Activated CD4-positive, alpha-beta T cell treated with anti-CD3 and anti-CD28 coated beads for 24 hours (primary cell): ENCODE data around the gene SPEN.
"Not testable (repeated sequence)": the region's sequence is repeated elsewhere in the genome, so short reads cannot be mapped to it uniquely, and the experiment has no call there.

Experiments
- DNase-seq, 2 donors: peaks; one replicate each; pipeline ENCODE4 v3.0.0-alpha.2; 2020; ENCODE audit warnings: low read depth in 2 of 2

The SPEN gene, protein sequence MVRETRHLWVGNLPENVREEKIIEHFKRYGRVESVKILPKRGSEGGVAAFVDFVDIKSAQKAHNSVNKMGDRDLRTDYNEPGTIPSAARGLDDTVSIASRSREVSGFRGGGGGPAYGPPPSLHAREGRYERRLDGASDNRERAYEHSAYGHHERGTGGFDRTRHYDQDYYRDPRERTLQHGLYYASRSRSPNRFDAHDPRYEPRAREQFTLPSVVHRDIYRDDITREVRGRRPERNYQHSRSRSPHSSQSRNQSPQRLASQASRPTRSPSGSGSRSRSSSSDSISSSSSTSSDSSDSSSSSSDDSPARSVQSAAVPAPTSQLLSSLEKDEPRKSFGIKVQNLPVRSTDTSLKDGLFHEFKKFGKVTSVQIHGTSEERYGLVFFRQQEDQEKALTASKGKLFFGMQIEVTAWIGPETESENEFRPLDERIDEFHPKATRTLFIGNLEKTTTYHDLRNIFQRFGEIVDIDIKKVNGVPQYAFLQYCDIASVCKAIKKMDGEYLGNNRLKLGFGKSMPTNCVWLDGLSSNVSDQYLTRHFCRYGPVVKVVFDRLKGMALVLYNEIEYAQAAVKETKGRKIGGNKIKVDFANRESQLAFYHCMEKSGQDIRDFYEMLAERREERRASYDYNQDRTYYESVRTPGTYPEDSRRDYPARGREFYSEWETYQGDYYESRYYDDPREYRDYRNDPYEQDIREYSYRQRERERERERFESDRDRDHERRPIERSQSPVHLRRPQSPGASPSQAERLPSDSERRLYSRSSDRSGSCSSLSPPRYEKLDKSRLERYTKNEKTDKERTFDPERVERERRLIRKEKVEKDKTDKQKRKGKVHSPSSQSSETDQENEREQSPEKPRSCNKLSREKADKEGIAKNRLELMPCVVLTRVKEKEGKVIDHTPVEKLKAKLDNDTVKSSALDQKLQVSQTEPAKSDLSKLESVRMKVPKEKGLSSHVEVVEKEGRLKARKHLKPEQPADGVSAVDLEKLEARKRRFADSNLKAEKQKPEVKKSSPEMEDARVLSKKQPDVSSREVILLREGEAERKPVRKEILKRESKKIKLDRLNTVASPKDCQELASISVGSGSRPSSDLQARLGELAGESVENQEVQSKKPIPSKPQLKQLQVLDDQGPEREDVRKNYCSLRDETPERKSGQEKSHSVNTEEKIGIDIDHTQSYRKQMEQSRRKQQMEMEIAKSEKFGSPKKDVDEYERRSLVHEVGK (N-terminal part only)

DNA sequence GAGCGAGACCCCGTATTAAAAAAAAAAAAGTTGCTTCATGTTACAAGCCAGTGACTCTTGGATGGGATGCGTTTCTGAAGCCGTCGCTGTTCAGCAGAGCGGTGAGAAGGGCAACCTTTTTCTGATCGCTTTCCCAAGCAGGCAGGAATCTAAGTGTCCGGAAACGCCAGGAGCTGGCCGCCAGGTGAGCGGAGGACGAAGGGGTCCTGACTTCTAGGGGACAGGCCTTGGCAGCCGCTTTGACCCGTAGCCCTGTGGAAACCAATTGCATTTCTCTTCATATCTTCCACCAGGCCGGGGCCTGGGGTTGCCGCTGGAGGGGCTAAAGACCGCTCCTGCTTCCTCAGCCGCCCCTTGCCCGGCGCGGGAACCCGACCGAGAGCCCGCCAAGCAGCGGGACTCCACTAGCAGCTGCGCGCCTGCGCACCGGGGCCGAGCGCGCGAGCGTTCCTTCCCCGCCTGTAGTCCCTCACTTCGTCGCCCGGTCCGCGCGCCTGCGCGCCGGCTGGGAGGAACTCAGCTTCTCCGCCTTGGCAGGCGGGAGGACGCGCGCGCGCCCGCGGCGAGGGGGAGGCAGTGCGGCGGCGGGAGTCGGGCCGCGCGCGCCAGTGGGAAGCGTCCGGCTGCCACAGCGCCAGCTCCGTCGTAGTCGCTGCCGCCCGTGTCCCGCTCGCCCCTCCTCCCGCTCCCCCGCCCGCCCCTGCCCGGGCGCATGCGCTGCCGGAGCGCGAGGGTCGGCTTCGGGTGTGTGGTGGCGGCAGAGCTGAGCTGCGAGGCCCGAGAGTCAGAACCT lies at the start of gene SPEN:
Gene SPEN, plus strand, starts transcription at position 608 of the 793 bp plus-strand sequence. CDS start 361 bp downstream, outside the sequence.
- peak; percentile 90 to 96 for DNase-seq

DNA sequence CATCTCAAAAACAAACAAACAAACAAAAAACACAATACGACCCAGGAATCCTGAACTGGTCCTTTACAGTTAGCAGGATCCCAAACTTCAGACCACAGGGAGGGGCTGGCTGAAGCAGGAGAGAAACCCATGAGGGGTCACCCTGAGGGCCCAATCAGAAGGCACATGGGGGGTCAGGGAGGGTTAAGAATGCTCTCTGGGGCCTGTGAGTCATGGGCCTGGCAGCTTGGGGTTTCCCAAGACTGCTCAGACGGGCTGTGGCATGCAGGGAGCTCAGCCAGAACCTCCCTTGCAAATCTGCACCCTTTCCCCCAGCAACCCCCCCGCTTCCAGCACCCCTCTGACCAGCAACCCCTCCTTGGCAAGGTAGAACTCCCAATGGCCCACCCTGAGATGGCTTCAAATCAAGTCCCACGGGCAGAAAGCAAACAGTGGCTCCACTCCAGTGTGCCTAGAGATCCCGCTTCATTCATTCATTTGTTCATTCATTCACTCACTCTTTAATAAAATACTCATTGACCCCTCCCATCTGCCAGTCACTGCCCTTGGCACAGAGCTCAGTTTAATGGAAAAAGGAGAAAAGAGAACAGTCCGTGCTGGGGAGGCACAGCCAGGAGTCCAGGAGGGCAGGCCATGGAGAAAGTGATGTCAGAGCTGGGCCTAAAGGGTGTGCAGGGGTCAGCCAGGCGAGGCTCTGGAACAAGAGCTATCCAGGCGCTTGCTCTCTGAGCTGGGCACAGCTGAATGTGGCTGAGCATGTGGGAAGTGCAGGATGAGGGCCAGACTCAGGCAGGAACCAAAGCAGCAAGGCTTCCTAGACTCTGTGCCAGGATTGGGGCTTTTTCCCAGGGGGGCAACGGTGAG lies 48.3 kb upstream of the SPEN start:
- no peak for DNase-seq

GRCh38 chr1:15799928-15800835 lies 47.3 kb upstream of the SPEN start:
- no peak for DNase-seq

- no peak for DNase-seq
Measured at GRCh38 chr1:15802234-15802965, 45.1 kb upstream of the SPEN start.

DNA sequence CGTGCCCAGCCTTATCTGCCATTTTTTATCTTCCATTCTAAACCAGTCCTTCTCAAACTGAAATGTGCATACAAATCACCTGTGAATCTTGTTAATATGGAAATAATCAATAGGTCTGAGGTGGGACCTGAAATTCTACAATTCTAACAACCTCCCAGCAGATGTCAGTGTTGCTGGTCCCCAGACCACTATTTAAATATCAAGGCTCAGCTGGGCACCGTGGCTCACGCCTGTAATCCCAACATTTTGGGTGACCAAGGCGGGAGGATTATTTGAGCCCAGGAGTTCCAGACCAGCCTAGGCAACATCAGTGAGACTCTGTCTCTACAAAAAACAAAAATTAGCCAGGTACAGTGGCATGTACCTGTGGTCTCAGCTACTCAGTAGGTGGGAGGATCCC lies 44.1 kb upstream of the SPEN start:
- DNase-seq: no peak

- no peak for DNase-seq
Measured at GRCh38 chr1:15804060-15804459, 43.4 kb upstream of the SPEN start.

DNA sequence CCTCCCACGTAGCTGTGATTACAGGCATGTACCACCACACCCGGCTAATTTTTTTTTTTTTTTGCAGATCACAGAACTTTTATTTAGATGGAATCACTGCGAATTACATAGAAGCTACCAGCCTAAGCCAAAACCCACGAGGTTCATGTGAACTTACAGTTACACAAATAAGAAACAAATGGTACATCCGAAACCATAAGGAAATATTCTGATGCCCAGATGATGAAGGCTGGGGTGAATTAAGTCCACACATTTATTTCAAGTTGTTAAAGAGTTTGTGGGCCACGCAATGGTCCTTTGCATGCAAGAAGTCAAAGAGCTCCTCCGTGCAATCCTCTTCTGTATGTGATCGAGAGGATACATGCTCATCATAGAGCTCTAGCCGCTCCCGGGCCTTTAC lies 40.4 kb upstream of the SPEN start:
- no peak for DNase-seq

DNA sequence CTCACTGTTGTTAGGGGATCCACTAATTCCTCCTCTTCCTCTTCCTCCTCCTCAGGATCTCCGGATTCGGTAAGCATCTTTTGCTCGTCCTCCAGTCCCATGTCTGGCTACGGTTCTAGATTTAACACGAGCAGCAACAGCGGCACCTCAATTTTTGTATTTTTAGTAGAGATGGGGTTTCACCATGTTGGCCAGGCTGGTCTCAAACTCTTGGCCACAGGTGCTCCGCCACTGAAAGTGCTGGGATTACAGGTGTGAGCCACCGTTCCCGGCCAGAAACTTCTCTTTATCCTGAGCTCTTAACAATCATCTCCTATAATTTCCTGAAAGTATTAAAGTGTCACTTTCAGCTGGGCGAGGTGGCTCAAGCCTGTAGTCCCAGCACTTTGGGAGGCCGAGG lies 40.0 kb upstream of the SPEN start, which contains the start of gene UQCRHL:
Gene UQCRHL, minus strand, starts transcription at position 101 of the 400 bp plus-strand sequence. Its CDS starts 0 bp downstream, at position 101.
- DNase-seq: not testable (repeated sequence)

GRCh38 chr1:15808955-15809354 lies 38.6 kb upstream of the SPEN start:
- no peak for DNase-seq

- no peak for DNase-seq
Measured at GRCh38 chr1:15810073-15810472, 37.4 kb upstream of the SPEN start.

GRCh38 chr1:15816674-15817073 lies 30.8 kb upstream of the SPEN start:
- DNase-seq: no peak

GRCh38 chr1:15820478-15820877 lies 27.0 kb upstream of the SPEN start:
- DNase-seq: no peak

GRCh38 chr1:15825800-15826199 lies 21.7 kb upstream of the SPEN start:
- no peak for DNase-seq

- no peak for DNase-seq
Measured at GRCh38 chr1:15826810-15827507, 20.5 kb upstream of the SPEN start.

DNA sequence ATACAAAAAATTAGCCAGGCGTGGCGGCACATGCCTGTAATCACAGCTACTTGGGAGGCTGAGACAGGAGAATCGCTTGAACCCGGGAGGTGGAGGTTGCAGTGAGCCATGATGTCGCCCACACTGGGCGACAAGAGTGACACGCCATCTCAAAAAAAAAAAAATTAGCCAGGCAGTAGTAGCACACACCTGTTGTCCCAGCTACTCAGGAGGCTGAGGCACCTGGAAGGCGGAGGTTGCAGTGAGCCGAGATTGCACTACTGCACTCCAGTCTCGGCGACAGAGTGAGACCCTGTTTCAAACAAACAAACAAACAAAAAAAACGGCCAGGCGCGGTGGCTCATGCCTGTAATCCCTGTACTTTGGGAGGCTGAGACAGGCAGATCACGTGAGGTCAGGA lies 19.9 kb upstream of the SPEN start:
- DNase-seq: not testable (repeated sequence)

DNA sequence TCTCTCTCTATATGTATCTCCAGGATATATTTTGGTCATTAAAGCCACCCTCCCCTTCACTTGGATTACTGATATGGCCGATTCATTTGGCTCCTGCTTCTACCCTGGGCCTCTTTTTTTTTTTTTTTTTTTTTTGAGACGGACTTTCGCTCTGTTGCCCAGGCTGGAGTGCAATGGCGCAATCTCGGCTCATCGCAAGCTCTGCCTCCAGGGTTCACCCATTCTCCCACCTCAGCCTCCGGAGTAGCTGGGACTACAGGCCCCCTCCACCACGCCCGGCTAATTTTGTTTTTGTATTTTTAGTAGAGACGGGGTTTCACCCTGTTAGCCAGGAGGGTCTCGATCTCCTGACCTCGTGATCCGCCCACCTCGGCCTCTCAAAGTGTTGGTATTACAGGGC lies 18.6 kb upstream of the SPEN start:
- not testable (repeated sequence) for DNase-seq

DNA sequence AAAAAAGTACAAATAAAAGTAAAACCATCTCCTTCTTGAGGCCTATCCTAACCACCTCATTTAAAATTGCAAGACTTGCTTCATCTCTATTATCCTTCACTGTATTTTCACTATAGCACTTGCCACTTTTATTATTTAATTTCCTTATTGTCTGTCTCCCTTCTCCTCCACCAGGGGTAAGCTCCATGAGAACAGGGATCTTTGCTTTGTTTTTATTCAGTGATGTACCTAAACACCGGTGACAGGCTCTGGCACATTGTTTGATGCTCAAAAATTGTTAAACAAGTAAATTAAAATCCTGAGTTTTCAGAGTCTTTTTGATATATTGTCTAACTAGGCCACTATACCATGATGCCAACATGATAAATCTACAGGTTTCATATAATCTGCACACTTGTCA lies 17.2 kb upstream of the SPEN start:
- DNase-seq: no peak
